A549 treated with Hydrocortisone at 1 μM for 4 hours (cell line): Measurements from ENCODE around the gene RAP1A. TPM values are rescaled to one million over a fixed set of nuclear protein-coding genes. Genes with fewer than 3 reads are reported as not detected.

Experiments used
- total RNA-seq: library from RNA; stranded (reverse); fragments of 200-300 nt; extraction: Qiagen RNA extraction; gene quantifications from 5 replicates; pipeline ENCODE4 v1.2.3, GENCODE V29; 2022

Gene RAP1A
- total RNA-seq: 26.6 to 42.3 TPM (median 31.8 TPM) in 5 replicates

GRCh38 chr1:111619635-111620440 lies at the start of gene RAP1A:
RAP1A (plus strand) TSS chr1:111619789; CDS start chr1:111691361, 71,572 bp downstream.

GRCh38 chr1:111739194-111739924 lies 119.8 kb downstream of the RAP1A start, which contains the start of gene INKA2:
INKA2 (minus strand) TSS chr1:111739395; CDS start chr1:111739242, 153 bp downstream.

GRCh38 chr1:111755331-111756123 lies 135.9 kb downstream of the RAP1A start, which contains the start of gene DDX20:
DDX20 (plus strand) TSS chr1:111755901; CDS start chr1:111755925, 24 bp downstream.

Other genes with a start within 250 kb of the RAP1A start
- gene OVGP1, start 192.1 kb upstream of the RAP1A start, total RNA-seq: 0.98 to 1.6 TPM (median 1.2 TPM) in 5 replicates
- 35.7 to 53.7 TPM (median 48.5 TPM) in 5 replicates for gene WDR77, start 170.5 kb upstream of the RAP1A start, total RNA-seq
- 243 to 257 TPM (median 247 TPM) in 5 replicates for gene ATP5PB, start 170.3 kb upstream of the RAP1A start, total RNA-seq
- gene C1orf162, start 145.8 kb upstream of the RAP1A start, total RNA-seq: 0.14 to 0.22 TPM (median 0.17 TPM) in 4 of 5 replicates, not detected in the other
- gene ADORA3, start 116.2 kb upstream of the RAP1A start, total RNA-seq: not detected in 5 replicates
- not detected in 5 replicates for gene TMIGD3, start 116.2 kb upstream of the RAP1A start, total RNA-seq
- 1.8 to 2.8 TPM (median 2.0 TPM) in 5 replicates for gene INKA2, start 119.6 kb downstream of the RAP1A start, total RNA-seq
- 7.7 to 11.4 TPM (median 8.7 TPM) in 5 replicates for gene DDX20, start 136.1 kb downstream of the RAP1A start, total RNA-seq